ENCODE data around the gene CYB561A3. TPM values are rescaled to one million over a fixed set of nuclear protein-coding genes. Genes with fewer than 3 reads are reported as not detected.

CYB561A3 gene
- total and polyA plus RNA-seq, 7 donors = 7.7 to 25.1 (median 15.5) TPM

DNA sequence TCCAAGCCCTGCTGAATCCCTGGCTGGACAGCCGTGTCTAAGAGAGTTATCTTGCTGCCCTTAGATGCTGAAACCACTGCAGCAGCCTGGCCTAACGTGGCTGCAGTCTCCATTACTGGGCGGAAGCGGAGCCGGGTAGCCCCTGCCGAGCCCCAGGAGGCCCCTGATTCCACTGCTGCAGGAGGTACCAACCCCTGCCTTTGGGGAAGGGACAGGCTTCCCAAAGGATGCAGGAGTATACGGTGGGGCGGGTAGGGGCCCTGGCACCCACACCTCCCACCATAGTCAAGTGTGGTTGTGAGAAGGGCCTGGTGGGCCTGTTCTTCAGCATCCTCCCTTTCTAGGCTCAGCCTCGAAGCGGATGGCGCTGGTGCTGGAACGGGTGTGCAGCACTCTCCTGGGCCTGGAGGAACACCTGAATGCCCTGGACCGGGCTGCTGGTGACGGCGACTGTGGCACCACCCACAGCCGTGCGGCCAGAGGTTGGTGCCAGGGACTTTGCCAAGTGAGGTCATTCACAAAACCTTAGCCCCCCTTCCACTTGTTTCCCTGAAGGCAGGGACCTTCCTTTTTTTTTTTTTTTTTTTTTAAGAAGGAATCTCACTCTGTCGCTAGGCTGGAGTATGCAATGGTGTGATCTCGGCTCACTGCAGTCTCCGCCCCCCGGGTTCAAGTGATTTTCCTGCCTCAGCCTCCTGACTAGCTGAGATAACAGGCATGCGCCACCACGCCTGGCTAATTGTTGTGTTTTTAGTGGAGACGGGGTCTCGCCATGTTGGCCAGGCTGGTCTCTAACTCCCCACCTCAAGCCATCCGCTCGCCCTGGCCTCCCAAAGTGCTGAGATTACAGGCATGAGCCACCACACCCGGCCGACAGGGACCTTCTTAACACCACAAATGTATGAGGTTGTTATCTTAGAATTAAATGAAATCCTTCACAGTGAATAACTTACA is 17.6 kb downstream of the CYB561A3 start:
- intact Hi-C loops (cut with DNase I) = no loop called here
- no peak for ATAC-seq
- no peak overlapping the region for H3K27ac ChIP-seq
- H3K36me3 ChIP-seq (ENCODE audit: insufficient read depth in 1 of 2, low read depth in 1 of 2) = peaks cover 0 to 69% of the 10 kb centered on the region in 2 donors
- 88 to 95% (median 88%) methylated on average over 27 to 29 of the region's 29 CpGs for WGBS, 3 donors
- no peak overlapping the region for H3K4me3 ChIP-seq
- DNase-seq = no peak
- TF ChIP-seq, protein P1, sequence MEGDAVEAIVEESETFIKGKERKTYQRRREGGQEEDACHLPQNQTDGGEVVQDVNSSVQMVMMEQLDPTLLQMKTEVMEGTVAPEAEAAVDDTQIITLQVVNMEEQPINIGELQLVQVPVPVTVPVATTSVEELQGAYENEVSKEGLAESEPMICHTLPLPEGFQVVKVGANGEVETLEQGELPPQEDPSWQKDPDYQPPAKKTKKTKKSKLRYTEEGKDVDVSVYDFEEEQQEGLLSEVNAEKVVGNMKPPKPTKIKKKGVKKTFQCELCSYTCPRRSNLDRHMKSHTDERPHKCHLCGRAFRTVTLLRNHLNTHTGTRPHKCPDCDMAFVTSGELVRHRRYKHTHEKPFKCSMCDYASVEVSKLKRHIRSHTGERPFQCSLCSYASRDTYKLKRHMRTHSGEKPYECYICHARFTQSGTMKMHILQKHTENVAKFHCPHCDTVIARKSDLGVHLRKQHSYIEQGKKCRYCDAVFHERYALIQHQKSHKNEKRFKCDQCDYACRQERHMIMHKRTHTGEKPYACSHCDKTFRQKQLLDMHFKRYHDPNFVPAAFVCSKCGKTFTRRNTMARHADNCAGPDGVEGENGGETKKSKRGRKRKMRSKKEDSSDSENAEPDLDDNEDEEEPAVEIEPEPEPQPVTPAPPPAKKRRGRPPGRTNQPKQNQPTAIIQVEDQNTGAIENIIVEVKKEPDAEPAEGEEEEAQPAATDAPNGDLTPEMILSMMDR (IDR thresholded peaks at IDR 0.05) = no peak
- H3K4me1 ChIP-seq = no peaks in the 10 kb centered on the region
- no peaks in the 10 kb centered on the region for H3K9me3 ChIP-seq
- H3K27me3 ChIP-seq (ENCODE audit: insufficient read depth in 3 of 3, low read length in 2 of 3) = no peaks in the 10 kb centered on the region

DNA sequence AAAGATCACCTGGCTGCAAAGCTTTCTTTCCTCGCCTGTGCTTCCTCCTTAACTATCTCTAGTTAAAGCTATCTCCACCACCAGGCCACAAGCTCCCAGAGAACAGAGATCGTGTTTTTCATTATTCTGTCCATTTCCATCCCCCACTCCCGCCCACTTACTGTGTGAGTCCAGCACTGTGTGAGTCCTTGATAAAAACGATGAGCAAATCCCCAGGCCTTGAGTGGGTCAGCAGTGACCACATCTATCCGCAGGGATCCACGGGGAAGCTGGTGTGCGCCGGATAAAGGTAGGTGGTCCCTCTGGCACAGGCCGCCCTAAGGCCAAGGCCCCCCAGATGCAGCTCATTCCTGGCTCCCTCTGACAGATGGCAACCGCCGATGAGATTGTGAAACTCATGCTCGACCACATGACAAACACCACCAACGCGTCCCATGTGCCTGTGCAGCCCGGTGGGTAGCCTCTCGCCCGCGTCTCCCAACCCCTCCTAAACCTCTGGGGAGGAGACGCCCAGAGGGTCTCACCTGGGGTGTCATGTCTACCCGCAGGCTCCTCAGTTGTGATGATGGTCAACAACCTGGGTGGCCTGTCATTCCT is 19.4 kb downstream of the CYB561A3 start:
- no peak for ATAC-seq

GRCh38 chr11:61341706-61342105 is 20.0 kb downstream of the CYB561A3 start:
- no peak for ATAC-seq
- no peak overlapping the region for H3K27ac ChIP-seq
- DNase-seq = no peak
- no peak overlapping the region for H3K4me3 ChIP-seq
- no peaks in the 10 kb centered on the region for H3K4me1 ChIP-seq
- intact Hi-C loops (cut with DNase I) = no loop called here
- H3K9me3 ChIP-seq = no peaks in the 10 kb centered on the region
- TF ChIP-seq, protein P1 (IDR thresholded peaks at IDR 0.05) = no peak
- WGBS, 3 donors = 90 to 95% (median 95%) methylated on average over 4 of the region's 4 CpGs
- no peaks in the 10 kb centered on the region for H3K27me3 ChIP-seq (ENCODE audit: insufficient read depth in 3 of 3, low read length in 2 of 3)
- H3K36me3 ChIP-seq (ENCODE audit: insufficient read depth in 1 of 2, low read depth in 1 of 2) = peaks cover 0 to 54% of the 10 kb centered on the region in 2 donors

More for the DNA sequence above, 19.4 kb downstream of the CYB561A3 start:
- H3K4me1 ChIP-seq = no peaks in the 10 kb centered on the region
- H3K36me3 ChIP-seq (ENCODE audit: insufficient read depth in 1 of 2, low read depth in 1 of 2) = peaks cover 0 to 60% of the 10 kb centered on the region in 2 donors
- no peak overlapping the region for H3K4me3 ChIP-seq
- no peaks in the 10 kb centered on the region for H3K9me3 ChIP-seq
- intact Hi-C loops (cut with DNase I) = no loop called here
- H3K27me3 ChIP-seq (ENCODE audit: insufficient read depth in 3 of 3, low read length in 2 of 3) = no peaks in the 10 kb centered on the region
- no peak overlapping the region for H3K27ac ChIP-seq
- TF ChIP-seq, protein P1 (IDR thresholded peaks at IDR 0.05) = no peak
- WGBS, 3 donors = 89 to 93% (median 91%) methylated on average over 20 of the region's 20 CpGs
- no peak for DNase-seq

DNA sequence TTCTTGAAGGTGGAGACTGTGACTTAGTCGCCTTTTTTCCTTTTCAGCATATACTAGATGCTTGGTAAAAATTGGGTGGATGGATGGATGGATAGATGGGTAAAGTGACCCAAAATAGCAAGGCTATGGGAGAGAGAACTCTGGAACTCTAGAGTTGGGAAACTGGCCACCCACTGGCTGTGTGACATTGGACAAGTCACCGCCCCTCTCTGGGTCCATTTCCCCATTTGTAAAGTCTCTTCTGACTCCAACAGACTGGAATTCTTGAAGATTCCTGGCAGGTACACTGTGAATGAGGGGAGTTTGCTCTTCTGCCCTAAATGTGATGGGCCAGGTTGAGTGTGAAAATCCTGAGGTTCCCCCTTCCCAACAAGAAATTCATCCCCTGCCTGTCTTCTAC is 20.7 kb downstream of the CYB561A3 start:
- intact Hi-C loops (cut with DNase I) = no loop called here
- TF ChIP-seq, protein P1 (IDR thresholded peaks at IDR 0.05) = no peak
- peaks cover 3% of the 10 kb centered on the region for H3K4me1 ChIP-seq

More for the DNA sequence above, 20.7 kb downstream of the CYB561A3 start:
- ATAC-seq (no peak), DNase-seq (no peak)
- Histone ChIP-seq H3K9me3 (no peaks in the 10 kb centered on the region), H3K36me3 (ENCODE audit: insufficient read depth in 1 of 2, low read depth in 1 of 2) (peaks cover 0 to 47% of the 10 kb centered on the region in 2 donors), H3K4me3 (no peak overlapping the region), H3K27me3 (ENCODE audit: insufficient read depth in 3 of 3, low read length in 2 of 3) (no peaks in the 10 kb centered on the region), H3K27ac (no peak overlapping the region)
- WGBS, 3 donors = 98% methylated on average over 2 of the region's 2 CpGs

Data from psoas muscle (tissue), 8 donors.